ENCODE results near the gene MYCL. TPM values are rescaled to one million over a fixed set of nuclear protein-coding genes. Genes with fewer than 3 reads are reported as not detected.

The MYCL gene
- total RNA-seq, 1 experiment from 2014 or later, result 7.8 TPM

GRCh38 chr1:39847940-39848339, 53.8 kb downstream of the MYCL start:
- Histone ChIP-seq H3K27me3 (replicated peaks; ENCODE audit: control insufficient read depth, insufficient read depth, low read length) (no peaks in the 10 kb centered on the region), H3K4me1 (peaks cover 7% of the 10 kb centered on the region; the same call in 1 of the 2 replicates), H3K4me3 (ENCODE audit: low read depth, low read length) (no peak overlapping the region), H3K9me3 (no peaks in the 10 kb centered on the region), H3K36me3 (ENCODE audit: control insufficient read depth, insufficient read depth, low read length) (peaks cover 1% of the 10 kb centered on the region; the same call in 1 of the 2 replicates)
- H3K4me3 Mint-ChIP-seq (ENCODE audit: unreplicated experiment), result no peak overlapping the region
- BruUV-seq (replicated peaks), result no TSS peak
- intact Hi-C loops (cut with micrococcal nuclease; ENCODE audit: unreplicated experiment), result no loop called here
- no peak for DNase-seq
- H3K27me3 Mint-ChIP-seq (ENCODE audit: insufficient read depth, unreplicated experiment), result no peaks in the 10 kb centered on the region
- no peak for TF ChIP-seq CTCF (IDR thresholded peaks at IDR 0.05; ENCODE audit: insufficient read depth in 1 of 2, low read depth in 1 of 2, low read length in 1 of 2, severe bottlenecking in 1 of 2, unreplicated experiment in 1 of 2)
- H3K36me3 Mint-ChIP-seq (ENCODE audit: insufficient read depth, unreplicated experiment), result peaks cover 12% of the 10 kb centered on the region
- CTCF ChIA-PET, result no interaction called here
- no peak overlapping the region for H3K27ac Mint-ChIP-seq (ENCODE audit: unreplicated experiment)
- H3K9me3 Mint-ChIP-seq (ENCODE audit: unreplicated experiment), result no peaks in the 10 kb centered on the region
- H3K4me1 Mint-ChIP-seq (ENCODE audit: low read depth, unreplicated experiment), result peaks cover 16% of the 10 kb centered on the region
- POLR2A ChIA-PET, result no interaction called here

GRCh38 chr1:39846796-39847195, 54.9 kb downstream of the MYCL start:
- ChIA-PET CTCF (no interaction called here), POLR2A (no interaction called here)
- Mint-ChIP-seq H3K36me3 (ENCODE audit: insufficient read depth, unreplicated experiment) (peaks cover 17% of the 10 kb centered on the region), H3K4me3 (ENCODE audit: unreplicated experiment) (no peak overlapping the region), H3K27ac (ENCODE audit: unreplicated experiment) (no peak overlapping the region), H3K27me3 (ENCODE audit: insufficient read depth, unreplicated experiment) (no peaks in the 10 kb centered on the region), H3K4me1 (ENCODE audit: low read depth, unreplicated experiment) (peaks cover 6% of the 10 kb centered on the region), H3K9me3 (ENCODE audit: unreplicated experiment) (no peaks in the 10 kb centered on the region)
- no peak for DNase-seq
- intact Hi-C loops (cut with micrococcal nuclease; ENCODE audit: unreplicated experiment), result no loop called here
- Histone ChIP-seq H3K4me1 (no peaks in the 10 kb centered on the region), H3K27me3 (replicated peaks; ENCODE audit: control insufficient read depth, insufficient read depth, low read length) (no peaks in the 10 kb centered on the region), H3K4me3 (ENCODE audit: low read depth, low read length) (no peak overlapping the region), H3K36me3 (ENCODE audit: control insufficient read depth, insufficient read depth, low read length) (peaks cover 1% of the 10 kb centered on the region; the same call in 1 of the 2 replicates), H3K9me3 (no peaks in the 10 kb centered on the region)
- BruUV-seq (replicated peaks), result no TSS peak
- TF ChIP-seq CTCF (IDR thresholded peaks at IDR 0.05; ENCODE audit: insufficient read depth in 1 of 2, low read depth in 1 of 2, low read length in 1 of 2, severe bottlenecking in 1 of 2, unreplicated experiment in 1 of 2), result no peak

- no peaks in the 10 kb centered on the region for H3K4me1 ChIP-seq
- no peak overlapping the region for H3K27ac Mint-ChIP-seq (ENCODE audit: unreplicated experiment)
- H3K4me3 ChIP-seq (ENCODE audit: low read depth, low read length), result no peak overlapping the region
- TF ChIP-seq CTCF (IDR thresholded peaks at IDR 0.05; ENCODE audit: insufficient read depth in 1 of 2, low read depth in 1 of 2, low read length in 1 of 2, severe bottlenecking in 1 of 2, unreplicated experiment in 1 of 2), result no peak
- peaks cover 21% of the 10 kb centered on the region for H3K36me3 Mint-ChIP-seq (ENCODE audit: insufficient read depth, unreplicated experiment)
- H3K36me3 ChIP-seq (ENCODE audit: control insufficient read depth, insufficient read depth, low read length), result peaks cover 1% of the 10 kb centered on the region; the same call in 1 of the 2 replicates
- no peaks in the 10 kb centered on the region for H3K27me3 Mint-ChIP-seq (ENCODE audit: insufficient read depth, unreplicated experiment)
- H3K4me1 Mint-ChIP-seq (ENCODE audit: low read depth, unreplicated experiment), result peaks cover 6% of the 10 kb centered on the region
- H3K9me3 ChIP-seq, result no peaks in the 10 kb centered on the region
- ChIA-PET CTCF (no interaction called here), POLR2A (no interaction called here)
- H3K27me3 ChIP-seq (replicated peaks; ENCODE audit: control insufficient read depth, insufficient read depth, low read length), result no peaks in the 10 kb centered on the region
- DNase-seq, result no peak
- BruUV-seq (replicated peaks), result no TSS peak
- H3K4me3 Mint-ChIP-seq (ENCODE audit: unreplicated experiment), result no peak overlapping the region
- intact Hi-C loops (cut with micrococcal nuclease; ENCODE audit: unreplicated experiment), result no loop called here
- no peaks in the 10 kb centered on the region for H3K9me3 Mint-ChIP-seq (ENCODE audit: unreplicated experiment)
These were observed 55.8 kb downstream of the MYCL start for GRCh38 chr1:39845569-39846566.

Other genes with a start within 250 kb of the MYCL start
- not detected in 2 replicates for gene NT5C1A, start 229.8 kb downstream of the MYCL start, total RNA-seq (2022)
- gene HPCAL4, start 210.5 kb downstream of the MYCL start, total RNA-seq (2022), result 0.07 and 0.14 TPM in 2 replicates
- 39.2 and 41.7 TPM in 2 replicates for gene PPIE, start 163.0 kb downstream of the MYCL start, total RNA-seq (2022)
- 4.6 and 6.4 TPM in 2 replicates for gene OXCT2, start 130.6 kb downstream of the MYCL start, total RNA-seq (2022)
- 5.8 and 5.9 TPM in 2 replicates for gene BMP8B, start 113.1 kb downstream of the MYCL start, total RNA-seq (2022)
- gene TRIT1, start 18.4 kb downstream of the MYCL start, total RNA-seq (2022), result 18.9 and 23.5 TPM in 2 replicates
- 2.2 TPM in 2 replicates for gene MFSD2A, start 53.2 kb upstream of the MYCL start, total RNA-seq (2022)
- gene CAP1, start 138.8 kb upstream of the MYCL start, total RNA-seq (2022), result 181 and 219 TPM in 2 replicates
- 142 and 144 TPM in 2 replicates for gene PPT1, start 195.3 kb upstream of the MYCL start, total RNA-seq (2022)